Hepatocyte (in vitro differentiated cells): ENCODE data around the gene DMBX1.
A peak's percentile ranks its signal among the peaks of the same experiment; 100 is the strongest.

Experiments
- CTCF ChIP-seq: fragments of 200-600 bp; sonication (generic); IDR thresholded peaks from 2 replicates; pipeline ENCODE4 v1.5.1; 2016; ENCODE audit warnings: antibody characterized with exemption, mild to moderate bottlenecking; ENCODE audit not compliant: poor library complexity
- EZH2 ChIP-seq: fragments of 200-600 bp; sonication (generic); IDR thresholded peaks from 2 replicates; pipeline ENCODE4 v1.6.1; 2016; ENCODE audit warnings: antibody characterized with exemption, mild to moderate bottlenecking, borderline replicate concordance

- TF ChIP-seq CTCF (no peak), EZH2 (peak; percentile 15)
Observed at GRCh38 chr1:46489638-46490405, at the start of gene DMBX1.
